ENCODE measurements around the gene STARD10. TPM values are rescaled to one million over a fixed set of nuclear protein-coding genes. Genes with fewer than 3 reads are reported as not detected.
A peak's percentile ranks its signal among the peaks of the same experiment; 100 is the strongest.

The STARD10 gene
- total and polyA plus RNA-seq, 2 of the 8 experiments (the other 6 are each of a cell fraction or from before 2014, with no cell fraction given), result 23.7 to 35.7 TPM

GRCh38 chr11:72759468-72759985 lies 34.3 kb downstream of the STARD10 start:
- Histone ChIP-seq H2AK5ac (ENCODE audit: low read depth, low read length) (0 out of 2 replicates have a peak overlapping the region, but pooled peaks have one; percentile 33), H2BK5ac (ENCODE audit: low read depth, low read length) (0 out of 2 replicates have a peak overlapping the region, but pooled peaks have one; percentile 21), H3K79me1 (ENCODE audit: low read depth, low read length) (no peaks in the 10 kb centered on the region), H2BK120ac (replicated peaks; ENCODE audit: low read depth, low read length) (no peak overlapping the region), H4K8ac (ENCODE audit: extremely low read depth, insufficient read depth, low read length) (no peak overlapping the region; the same call in 1 of the 2 replicates), H3K4me2 (ENCODE audit: insufficient read depth in 1 of 2, low read depth in 2 of 2, low read length in 2 of 2) (no peak overlapping the region), H3K23me2 (ENCODE audit: low read depth, low read length) (no peaks in the 10 kb centered on the region; the same call in 1 of the 2 replicates), H3K14ac (ENCODE audit: insufficient read length) (no peak overlapping the region), H3K4ac (replicated peaks; ENCODE audit: insufficient read length, low read depth, low read length) (no peak overlapping the region), H3K27me3 (replicated peaks in 1 of 4; ENCODE audit: control insufficient read depth in 3 of 4, extremely low read depth in 1 of 4, insufficient read depth in 3 of 4, low read length in 3 of 4) (peaks cover 0 to 1% (median under 1%) of the 10 kb centered on the region in 4 experiments; a peak in 2 of 7 replicates), H3K9ac (replicated peaks in 1 of 4; ENCODE audit: extremely low read depth in 1 of 4, low read depth in 3 of 4, low read length in 3 of 4) (no peak overlapping the region), H2AFZ (ENCODE audit: low read length) (no peak overlapping the region), H4K20me1 (replicated peaks in 1 of 2; ENCODE audit: control insufficient read depth in 1 of 2, insufficient read depth in 2 of 2, low read length in 2 of 2) (peaks cover 0 to 2% of the 10 kb centered on the region in 2 experiments), H3K4me3 (ENCODE audit: extremely low read depth in 1 of 4, insufficient read depth in 2 of 4, low read depth in 3 of 4, low read length in 4 of 4) (no peak overlapping the region), H4K5ac (ENCODE audit: insufficient read length, low read depth, low read length) (no peak overlapping the region), H3K79me2 (ENCODE audit: control insufficient read depth in 1 of 2, insufficient read depth in 2 of 2, low read length in 2 of 2) (no peaks in the 10 kb centered on the region), H3K23ac (ENCODE audit: insufficient read length) (no peak overlapping the region), H2BK12ac (ENCODE audit: low read depth, low read length) (no peak overlapping the region), H3K18ac (ENCODE audit: extremely low read depth, low read length) (no peak overlapping the region), H3K56ac (replicated peaks; ENCODE audit: insufficient read length, low read depth, low read length) (no peak overlapping the region), H3K27ac (ENCODE audit: low read depth, low read length) (no peak overlapping the region), H3K4me1 (replicated peaks in 1 of 4; ENCODE audit: control insufficient read depth in 3 of 4, insufficient read depth in 4 of 4, low read length in 3 of 4) (peaks cover 0 to 12% (median 7%) of the 10 kb centered on the region in 4 experiments; a peak in 6 of 7 replicates), H3K36me3 (ENCODE audit: control insufficient read depth in 2 of 4, insufficient read depth in 4 of 4, low read length in 3 of 4) (no peaks in the 10 kb centered on the region), H4K91ac (replicated peaks; ENCODE audit: insufficient read length, low read length) (no peak overlapping the region), H3K9me3 (ENCODE audit: insufficient read depth in 2 of 2, low read depth in 1 of 2, low read length in 1 of 2) (no peaks in the 10 kb centered on the region), H2BK20ac (ENCODE audit: low read length) (no peak overlapping the region), H2BK15ac (ENCODE audit: low read length) (no peak overlapping the region)
- POLR2A ChIA-PET (ENCODE audit: partially characterized antibody), result interaction anchor here (0.9 kb wide), 2 partner anchors 17 to 23 kb away, joined by 4 read pairs; no protein-coding TSS in a partner anchor
- no peak for FAIRE-seq
- WGBS, 2 experiments (ENCODE audit: extremely low coverage in 1 of 2, insufficient coverage in 1 of 2, insufficient read length in 1 of 2, insufficient replicate concordance in 2 of 2, low coverage in 1 of 2, low lambda C conversion rate in 2 of 2, missing lambda C conversion rate in 1 of 2), result 94% methylated on average over 8 of the region's 8 CpGs; no CpG with 5 or more reads in 1 of the 2 experiments
- CTCF ChIA-PET (ENCODE audit: partially characterized antibody), result interaction anchor here (0.7 to 1.4 kb wide), 5 partner anchors 11 to 130 kb away, joined by 3 to 4 read pairs (median 3); no protein-coding TSS in a partner anchor
- TF ChIP-seq MAX (IDR thresholded peaks at IDR 0.05) (no peak), CREB1 (IDR thresholded peaks at IDR 0.05) (no peak), TAF1 (IDR thresholded peaks at IDR 0.05; ENCODE audit: low read depth, low read length) (no peak), SP1 (IDR thresholded peaks at IDR 0.05; ENCODE audit: low read depth, low read length) (no peak)
- no peak for DNase-seq (ENCODE audit: low read depth in 1 of 2, low spot score in 2 of 2)

Data from H1 (cell line).